T follicular helper cell (primary cell): Measurements from ENCODE around the gene KRTAP5-4.
"Not testable (repeated sequence)": the region's sequence is repeated elsewhere in the genome, so short reads cannot be mapped to it uniquely, and the experiment has no call there.

Source experiments
- DNase-seq: peaks from one replicate; pipeline ENCODE4 v3.0.0-alpha.2; 2020; ENCODE audit warnings: low read depth

The KRTAP5-4 gene

DNA sequence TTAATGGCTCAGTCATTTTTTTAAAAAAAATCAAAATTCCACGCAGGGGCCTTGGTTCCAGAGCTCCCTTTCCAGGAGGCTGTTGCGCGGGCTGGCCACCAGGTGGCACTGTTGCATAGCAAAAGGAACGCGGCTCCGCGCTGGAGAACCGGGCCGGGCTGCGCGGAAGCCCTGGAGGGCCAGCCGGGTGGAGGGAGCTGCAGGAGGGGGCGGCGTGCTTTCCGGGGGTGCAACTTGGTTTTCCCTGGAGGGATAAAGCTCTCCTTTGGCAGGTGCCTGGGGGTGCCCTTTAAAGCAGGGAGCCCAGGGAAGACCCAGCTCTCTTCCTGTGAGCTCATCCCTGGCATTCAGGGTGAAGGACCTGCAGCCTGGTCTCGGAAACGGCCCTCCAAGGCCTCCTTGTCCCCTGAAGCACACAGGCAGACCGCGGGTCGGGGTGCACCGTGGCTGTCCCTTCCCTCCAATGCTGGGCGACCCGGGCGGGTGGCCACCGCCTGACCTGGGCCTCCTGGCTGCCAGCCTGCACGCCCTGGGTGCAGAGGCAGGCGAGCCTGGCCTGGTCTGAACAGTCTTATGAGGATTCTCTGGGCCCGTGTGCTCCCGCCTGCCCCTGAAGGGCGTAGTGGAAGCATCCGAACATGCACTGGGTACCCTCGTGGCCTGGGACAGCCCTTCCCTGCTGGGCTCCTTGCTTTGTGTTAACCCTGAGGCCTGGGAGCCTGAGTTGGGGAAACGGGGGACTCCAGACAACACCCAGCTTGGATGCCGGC, 31.0 kb upstream of the KRTAP5-4 start:
- peak; percentile 67 for DNase-seq

GRCh38 chr11:1652442-1652770, 30.5 kb upstream of the KRTAP5-4 start:
- DNase-seq = no peak

- no peak for DNase-seq
Measured at GRCh38 chr11:1652026-1652425, 30.1 kb upstream of the KRTAP5-4 start.

DNA sequence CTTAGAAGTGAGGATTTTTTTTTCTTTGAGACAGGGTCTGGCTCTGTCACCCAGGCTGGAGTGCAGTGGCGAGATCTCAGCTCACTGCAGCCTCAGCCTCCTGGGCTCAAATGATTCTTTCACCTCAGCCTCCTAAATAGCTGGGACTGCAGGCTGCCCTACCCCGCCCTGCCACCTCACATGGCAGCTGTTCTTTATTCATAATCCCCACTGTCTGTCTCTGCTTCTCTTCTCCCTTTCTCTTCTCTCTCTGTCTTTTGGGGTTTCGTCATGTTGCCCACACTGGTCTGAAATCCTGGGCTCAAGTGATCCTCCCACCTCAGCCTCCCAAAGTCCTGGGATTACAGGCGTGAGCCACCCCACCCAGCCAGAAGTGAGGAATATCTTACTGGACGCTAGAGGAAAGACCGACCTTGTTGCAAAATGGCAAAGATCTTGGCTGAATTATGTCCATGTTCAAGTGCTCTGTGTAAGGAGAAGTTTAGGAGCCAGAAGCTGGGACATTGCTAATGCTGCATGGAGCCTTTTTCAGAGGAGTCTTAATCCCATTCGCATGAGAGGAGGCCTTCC, 29.6 kb upstream of the KRTAP5-4 start:
- DNase-seq = no peak

DNA sequence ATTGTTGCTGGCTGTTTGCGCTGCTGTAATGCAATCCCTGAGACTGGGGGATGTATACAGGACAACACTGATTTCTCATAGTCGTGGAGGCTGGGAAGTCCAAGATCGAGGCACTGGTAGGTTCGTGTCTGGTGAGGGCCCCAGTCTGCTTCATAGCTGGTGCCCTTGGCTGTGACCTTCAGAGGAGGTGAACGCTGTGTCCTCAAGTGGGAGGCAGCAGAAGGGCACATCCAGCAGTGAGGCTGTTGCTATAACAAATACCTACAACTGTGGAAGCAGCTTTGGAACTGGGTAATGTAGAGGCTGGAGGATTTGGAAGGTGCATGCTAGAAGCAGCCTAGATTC, 29.0 kb upstream of the KRTAP5-4 start:
- DNase-seq = no peak

DNA sequence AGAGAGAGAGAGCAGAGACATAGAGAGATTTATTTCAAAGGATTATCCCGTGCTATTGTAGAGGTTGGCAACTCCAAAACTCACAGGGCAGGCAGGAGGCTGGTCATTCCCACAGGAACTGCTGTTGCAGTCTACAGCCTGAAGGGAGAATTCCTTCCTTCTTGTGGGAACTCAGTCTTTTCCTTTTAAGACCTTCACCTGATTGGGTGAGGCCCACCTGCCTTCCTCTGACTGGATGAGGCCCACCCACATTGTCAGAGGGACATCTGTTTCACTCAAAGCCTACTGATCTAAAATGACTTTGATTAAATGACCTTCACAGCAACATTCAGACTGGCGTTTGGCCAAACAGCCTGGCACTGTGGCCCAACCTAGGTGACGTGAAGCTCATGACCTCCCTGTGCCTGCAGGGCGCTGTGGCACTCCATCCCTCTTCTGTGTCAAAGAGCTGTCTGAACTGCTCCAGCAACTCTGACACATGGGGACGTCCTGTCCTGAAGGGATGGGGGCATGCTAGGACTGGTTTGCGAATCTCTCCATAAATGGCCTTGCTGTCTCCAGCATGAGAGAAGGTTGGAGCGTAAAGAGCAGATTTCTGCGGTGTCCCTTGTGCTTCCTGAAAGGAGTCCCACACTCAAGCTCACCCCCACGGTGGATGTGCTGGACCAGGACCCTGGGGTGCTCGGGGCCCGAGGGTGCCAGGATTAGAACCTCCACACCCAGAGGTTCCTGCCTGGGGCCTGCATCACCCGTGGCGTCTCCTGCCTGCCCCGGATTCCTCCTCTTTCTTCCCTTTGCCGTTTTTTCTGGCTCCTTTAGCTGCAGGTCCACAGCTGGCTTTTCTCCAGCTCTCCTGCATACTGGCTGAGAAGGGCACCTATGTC, 28.3 kb upstream of the KRTAP5-4 start:
- DNase-seq = no peak

DNA sequence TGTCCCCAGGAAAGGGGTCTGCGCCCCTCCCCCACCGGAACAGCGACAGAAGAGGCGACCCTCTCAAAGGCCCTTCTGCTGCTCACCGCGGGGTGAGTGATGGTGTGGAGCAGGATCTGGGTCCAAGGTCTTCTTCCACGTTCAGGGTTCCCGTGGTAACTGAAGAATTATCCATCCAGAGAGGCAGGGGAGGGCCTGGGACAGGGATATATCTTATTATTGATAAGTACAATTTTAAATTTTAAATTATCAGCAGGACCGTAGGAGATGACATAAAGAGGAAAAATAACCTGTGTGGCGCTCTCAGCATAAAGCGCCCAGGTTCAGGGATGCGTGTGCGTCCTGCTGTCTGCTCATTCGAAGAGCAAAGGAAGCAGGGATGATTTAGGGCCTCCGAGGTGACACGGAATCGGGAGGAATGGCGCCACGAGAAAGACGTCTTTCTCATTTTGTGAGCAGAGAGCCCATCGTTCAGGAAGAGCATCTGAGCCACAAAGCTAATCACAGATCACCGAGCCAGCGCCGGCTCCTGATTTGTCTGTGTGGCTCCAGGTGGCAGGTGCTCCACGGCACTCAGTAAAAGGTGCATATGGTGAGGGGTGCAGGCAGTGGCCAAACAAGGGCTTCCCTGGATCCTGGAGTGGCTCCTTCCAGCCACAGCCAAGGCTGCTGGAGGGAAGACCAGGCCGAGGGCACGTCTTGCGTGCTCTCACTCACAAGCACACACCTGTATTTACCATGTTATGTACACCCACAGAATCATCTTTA, 26.9 kb upstream of the KRTAP5-4 start:
- no peak for DNase-seq

GRCh38 chr11:1647901-1648652, 26.1 kb upstream of the KRTAP5-4 start:
- DNase-seq = no peak

DNA sequence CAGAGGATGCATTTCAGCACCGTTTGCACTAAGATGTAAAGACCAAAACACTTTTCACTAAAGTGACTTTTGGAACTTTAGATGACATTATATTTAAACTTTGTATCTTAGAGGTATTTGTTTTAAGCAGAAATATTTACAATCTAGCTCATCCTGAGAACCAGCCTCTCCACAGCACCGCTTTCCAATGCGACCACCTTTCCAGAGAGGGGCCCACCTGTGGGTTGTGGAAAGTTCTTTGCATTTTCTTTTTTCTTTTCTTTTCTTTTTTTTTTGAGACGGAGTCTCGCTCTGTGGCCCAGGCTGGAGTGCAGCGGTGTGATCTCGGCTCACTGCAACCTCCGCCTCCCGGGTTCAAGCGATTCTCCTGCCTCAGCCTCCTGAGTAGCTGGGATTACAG, 24.6 kb upstream of the KRTAP5-4 start:
- DNase-seq = not testable (repeated sequence)

DNA sequence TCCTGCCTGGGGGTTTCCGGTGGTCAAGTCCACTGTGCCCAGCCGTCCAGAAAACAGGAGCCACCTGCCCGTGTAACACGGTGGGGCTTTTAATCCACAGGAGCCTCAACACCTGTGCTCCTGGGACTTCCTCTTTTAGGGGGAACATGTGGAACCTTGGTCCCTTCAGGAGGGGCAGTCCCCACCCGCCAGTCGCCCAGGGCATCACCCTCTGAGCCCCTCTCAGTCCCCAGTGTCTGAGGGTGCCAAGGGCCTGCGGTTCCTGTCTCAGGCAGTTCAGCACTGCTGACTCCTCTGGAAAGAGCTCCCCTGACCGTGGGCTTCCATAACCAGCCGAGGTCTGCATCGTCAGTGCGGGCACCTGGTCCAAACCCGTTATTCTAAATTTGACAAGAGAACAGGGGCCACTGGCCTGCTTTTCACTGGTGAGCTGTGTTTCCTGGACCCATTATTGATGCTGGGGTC, 23.5 kb upstream of the KRTAP5-4 start:
- DNase-seq = no peak

DNA sequence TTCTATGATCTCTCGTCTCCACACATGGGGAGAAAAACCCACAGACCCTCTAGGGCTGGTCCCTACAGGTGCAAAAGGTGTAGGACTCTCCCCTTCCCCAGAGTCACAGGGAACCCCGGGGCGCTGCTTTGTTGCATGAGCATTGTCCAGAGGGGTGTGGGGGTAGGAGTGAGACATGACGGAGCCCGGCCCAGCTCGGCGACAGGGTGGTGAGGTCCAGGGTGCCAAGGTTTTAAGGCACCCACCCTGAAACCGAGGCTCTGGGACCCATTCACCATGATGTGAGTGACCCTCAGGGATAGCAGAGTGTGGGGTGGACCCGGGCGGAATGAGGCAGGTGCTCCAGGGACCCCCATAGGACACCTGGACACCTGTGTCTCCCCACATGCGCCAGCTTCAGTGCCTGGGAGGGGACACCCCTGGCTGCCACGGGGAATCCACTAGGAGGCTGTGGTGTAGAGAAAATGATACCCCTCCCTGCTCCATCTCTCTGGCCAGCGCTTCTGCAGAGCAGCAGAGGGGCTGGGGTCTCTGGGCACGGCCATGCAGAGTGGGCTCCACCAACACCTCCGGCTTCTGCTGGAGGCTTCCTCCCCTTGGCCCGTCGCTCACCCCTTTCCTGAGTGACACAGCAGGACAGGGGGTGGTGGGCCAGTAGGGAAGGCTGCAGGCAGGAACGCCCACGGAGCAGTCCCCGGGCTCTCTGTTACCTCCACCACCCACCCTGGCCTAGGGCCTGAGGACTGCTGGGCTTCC, 22.8 kb upstream of the KRTAP5-4 start:
- no peak for DNase-seq

DNA sequence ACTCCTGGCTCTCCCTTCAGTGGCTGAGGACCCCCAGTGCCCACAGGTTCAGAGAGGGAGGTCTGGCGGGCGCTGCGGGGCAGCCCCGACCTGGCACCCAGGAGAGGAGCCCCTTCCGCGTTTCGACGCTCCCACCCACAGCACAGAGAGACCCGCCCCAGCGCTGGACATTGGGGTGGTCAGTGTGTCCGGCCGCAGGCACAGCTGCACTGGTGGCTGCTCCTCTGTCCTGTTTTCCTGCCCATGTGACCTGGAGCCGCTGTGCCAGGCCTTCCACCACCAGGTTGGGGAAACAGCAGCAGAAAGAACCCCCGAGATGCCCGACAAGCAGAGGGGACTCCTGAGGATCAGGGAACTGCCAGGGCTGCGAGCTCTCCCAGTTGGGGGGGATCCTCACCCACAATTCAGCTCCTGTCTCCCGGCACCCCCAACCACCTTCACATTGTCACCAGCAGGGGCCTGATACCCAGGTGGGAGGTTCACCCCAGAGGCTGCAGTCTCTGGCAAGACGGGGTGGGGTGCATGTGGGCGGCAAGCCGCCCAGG, 21.3 kb upstream of the KRTAP5-4 start:
- DNase-seq = no peak

GRCh38 chr11:1642288-1643145, 20.6 kb upstream of the KRTAP5-4 start:
- no peak for DNase-seq

DNA sequence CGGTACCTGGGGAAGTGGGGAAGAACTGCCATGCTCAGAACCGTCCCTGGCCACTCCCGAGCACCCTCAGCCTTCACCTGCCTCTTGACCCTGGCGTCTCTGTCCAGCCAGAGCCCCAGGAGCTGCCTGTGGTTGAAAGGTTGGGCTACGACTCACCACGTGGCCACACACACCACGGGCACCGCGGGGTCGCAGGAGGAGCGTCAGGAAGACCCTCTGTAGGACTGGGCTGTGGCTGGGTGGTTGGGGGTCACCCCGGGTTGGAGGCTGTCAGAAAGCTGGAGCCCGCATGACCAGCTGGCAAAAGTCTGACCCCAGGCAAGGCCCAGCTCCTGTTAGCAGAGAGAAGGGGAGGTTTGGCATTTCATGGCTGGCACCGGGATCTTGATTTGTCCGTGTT, 19.2 kb upstream of the KRTAP5-4 start:
- DNase-seq = no peak

GRCh38 chr11:1640076-1640946, 18.4 kb upstream of the KRTAP5-4 start:
- no peak for DNase-seq

DNA sequence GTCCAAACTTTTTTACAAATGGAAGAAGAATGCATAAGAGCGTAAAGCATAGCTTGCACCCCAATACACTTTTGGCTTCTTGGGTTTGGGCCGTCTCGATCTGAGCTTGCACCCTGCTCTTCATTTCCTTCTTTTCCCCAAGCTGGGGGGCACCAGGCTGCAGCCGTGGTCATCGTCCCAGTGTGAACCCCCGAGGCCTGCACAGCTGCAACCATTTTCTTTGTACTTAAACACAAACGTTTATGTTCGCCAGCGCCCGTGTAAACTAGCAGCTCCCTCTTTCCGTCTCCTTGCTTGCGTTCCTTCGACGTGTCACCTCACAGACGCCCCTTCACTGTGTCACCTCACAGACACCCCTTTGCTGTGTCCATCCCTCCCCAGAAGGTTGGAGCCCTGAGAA, 17.7 kb upstream of the KRTAP5-4 start:
- DNase-seq = no peak

DNA sequence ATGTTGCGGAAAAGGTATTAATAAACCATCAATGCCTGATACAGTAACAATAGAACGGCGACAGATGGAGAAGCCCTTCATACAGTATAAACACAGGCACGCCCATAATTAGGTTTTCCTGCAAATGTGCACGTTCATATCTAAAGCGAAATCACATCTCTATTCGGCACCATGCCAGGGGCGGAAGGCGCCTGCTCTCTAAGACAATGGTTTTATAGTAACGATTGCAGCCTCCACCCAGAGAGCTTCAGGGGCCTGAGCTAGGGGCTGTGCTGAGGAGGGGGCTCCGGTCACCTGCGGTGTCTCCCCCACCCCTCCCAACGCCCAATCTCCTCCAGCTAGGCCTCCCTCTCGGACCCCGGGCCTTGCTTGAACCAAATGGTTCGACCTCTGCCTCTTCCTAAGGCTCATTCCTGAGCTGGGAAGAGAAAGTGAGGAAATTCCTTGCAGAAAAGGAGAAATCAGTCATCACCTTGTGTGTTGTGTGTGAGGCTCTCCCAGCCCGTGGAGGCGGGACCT, 17.2 kb upstream of the KRTAP5-4 start:
- no peak for DNase-seq

DNA sequence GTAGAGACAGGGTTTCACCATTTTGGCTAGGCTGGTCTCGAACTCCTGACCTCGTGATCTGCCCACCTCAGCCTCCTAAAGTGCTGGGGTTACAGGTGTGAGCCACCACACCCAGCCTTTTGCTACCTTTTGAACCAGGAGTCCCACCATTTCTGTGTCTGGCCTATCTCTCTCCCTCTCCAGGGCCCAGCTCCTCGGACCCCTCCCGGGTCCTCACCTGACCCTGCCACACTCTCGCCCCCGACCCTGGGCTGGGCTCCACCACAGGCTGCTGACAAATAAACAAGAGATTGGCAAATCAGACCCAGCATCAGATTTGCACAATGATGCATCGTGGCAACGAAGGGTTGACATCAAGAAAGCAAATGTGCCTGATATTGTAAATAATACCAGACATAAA, 16.4 kb upstream of the KRTAP5-4 start:
- DNase-seq = no peak
